DMS53 treated with DMSO at 0.1 percent for 48 hours (cell line): ENCODE measurements around the gene PKNOX2.
A peak's percentile ranks its signal among the peaks of the same experiment; 100 is the strongest.

Experiments used
- DNase-seq: peaks from one replicate; lab custom pipeline; 2025; ENCODE audit not compliant: unreplicated experiment; lab: John Stamatoyannopoulos, UW

The PKNOX2 gene

GRCh38 chr11:125331357-125332035 lies 166.9 kb downstream of the PKNOX2 start:
- no peak for DNase-seq

- DNase-seq = no peak
These were observed 168.3 kb downstream of the PKNOX2 start for GRCh38 chr11:125332821-125333220.

GRCh38 chr11:125333354-125334073 lies 169.0 kb downstream of the PKNOX2 start:
- DNase-seq = no peak

- DNase-seq = no peak
These were observed 170.6 kb downstream of the PKNOX2 start for GRCh38 chr11:125335106-125335505.

GRCh38 chr11:125337836-125338834 lies 173.6 kb downstream of the PKNOX2 start:
- DNase-seq = no peak

GRCh38 chr11:125338886-125339811 lies 174.6 kb downstream of the PKNOX2 start:
- DNase-seq = no peak

GRCh38 chr11:125341676-125342075 lies 177.1 kb downstream of the PKNOX2 start:
- DNase-seq = no peak

- no peak for DNase-seq
These were observed 177.9 kb downstream of the PKNOX2 start for GRCh38 chr11:125342281-125342930.

GRCh38 chr11:125343086-125343717 lies 178.7 kb downstream of the PKNOX2 start:
- no peak for DNase-seq

GRCh38 chr11:125343718-125344131 lies 179.2 kb downstream of the PKNOX2 start:
- no peak for DNase-seq

- no peak for DNase-seq
These were observed 180.4 kb downstream of the PKNOX2 start for GRCh38 chr11:125344846-125345420.

GRCh38 chr11:125345421-125346178 lies 181.0 kb downstream of the PKNOX2 start:
- DNase-seq = peak; percentile 14

- DNase-seq = no peak
These were observed 181.6 kb downstream of the PKNOX2 start for GRCh38 chr11:125346179-125346530.

GRCh38 chr11:125346565-125347260 lies 182.2 kb downstream of the PKNOX2 start:
- no peak for DNase-seq

- DNase-seq = no peak
These were observed 182.7 kb downstream of the PKNOX2 start for GRCh38 chr11:125347261-125347585.

GRCh38 chr11:125348141-125348651 lies 183.6 kb downstream of the PKNOX2 start:
- DNase-seq = no peak

- DNase-seq = no peak
These were observed 184.2 kb downstream of the PKNOX2 start for GRCh38 chr11:125348674-125349309.
